CD4-positive, alpha-beta T cell (primary cell): ENCODE results near the gene POU1F1. TPM values are rescaled to one million over a fixed set of nuclear protein-coding genes. Genes with fewer than 3 reads are reported as not detected.

Experiments used
- ATAC-seq: fragments of 200-7000 bp; cut with Tn5 transposase; one replicate; pipeline ENCODE4 v1.10.0; 2022; ENCODE audit warnings: mild to moderate bottlenecking; ENCODE audit not compliant: poor library complexity
- CTCF ChIA-PET: fragments of 350-600 bp; sonication (Branson Sonifier 250); formaldehyde crosslinking; loops from one replicate; lab custom pipeline; 2021; ENCODE audit warnings: antibody characterized with exemption, inconsistent platforms; lab: Charles Lee
- POLR2A ChIA-PET: fragments of 350-600 bp; sonication (Branson Sonifier 250); formaldehyde crosslinking; loops from one replicate; lab custom pipeline; 2021; ENCODE audit warnings: antibody characterized with exemption, inconsistent platforms; lab: Charles Lee
- DNase-seq, 14 experiments: peaks; one replicate each; pipeline ENCODE4 v3.0.0-alpha.2; 2013 to 2020; ENCODE audit warnings: mixed read lengths in 2 of 14
- H3K27ac ChIP-seq, 2 donors: one replicate each; pipeline versions ENCODE4 v1.5.1 to v1.7.0; 2013; ENCODE audit warnings: low read length in 2 of 2, low read depth in 1 of 2, mild to moderate bottlenecking in 1 of 2
- H3K27me3 ChIP-seq, 2 experiments: 1 replicate in 1 of 2; 2 replicates in 1 of 2; pipeline versions ENCODE4 v1.6.1 to v1.7.0; 2013; ENCODE audit warnings: low read length in 2 of 2, control low read depth in 1 of 2, mild to moderate bottlenecking in 1 of 2, moderate library complexity in 1 of 2; ENCODE audit not compliant: insufficient read depth in 2 of 2, control insufficient read depth in 1 of 2
- H3K36me3 ChIP-seq: one replicate; pipeline ENCODE4 v1.6.1; 2013; ENCODE audit warnings: low read length, control low read depth; ENCODE audit not compliant: insufficient read depth
- H3K4me1 ChIP-seq: one replicate; pipeline ENCODE4 v1.6.1; 2013; ENCODE audit warnings: low read length, control low read depth; ENCODE audit not compliant: insufficient read depth
- H3K4me3 ChIP-seq: one replicate; pipeline ENCODE4 v1.5.1; 2013; ENCODE audit warnings: mild to moderate bottlenecking, low read length, moderate library complexity
- H3K9me3 ChIP-seq, 2 experiments: 1 replicate in 1 of 2; 2 replicates in 1 of 2; pipeline versions ENCODE4 v1.6.1 to v1.7.0; 2013; ENCODE audit warnings: low read length in 2 of 2, mild to moderate bottlenecking in 2 of 2, control low read depth in 1 of 2, moderate library complexity in 1 of 2; ENCODE audit not compliant: control insufficient read depth in 1 of 2, insufficient read depth in 1 of 2
- H3K27ac Mint-ChIP-seq: one replicate; pipeline ENCODE4 v1.8.0; 2020; ENCODE audit warnings: mixed read lengths
- H3K27me3 Mint-ChIP-seq: one replicate; pipeline ENCODE4 v1.8.0; 2021; ENCODE audit warnings: mixed read lengths
- H3K36me3 Mint-ChIP-seq: one replicate; pipeline ENCODE4 v1.8.0; 2021; ENCODE audit warnings: low read depth, mixed read lengths
- H3K4me1 Mint-ChIP-seq: one replicate; pipeline ENCODE4 v1.8.0; 2021; ENCODE audit warnings: low read depth, mixed read lengths
- H3K4me3 Mint-ChIP-seq: one replicate; pipeline ENCODE4 v1.8.0; 2020; ENCODE audit warnings: mild to moderate bottlenecking, mixed read lengths
- H3K9me3 Mint-ChIP-seq: one replicate; pipeline ENCODE4 v1.8.0; 2020; ENCODE audit warnings: mixed read lengths
- intact Hi-C, 2 experiments: fragments of 100-400 bp; cut with DNase I in 1 of 2; cut with micrococcal nuclease in 1 of 2; formaldehyde crosslinking; loops; one replicate each; pipeline versions ENCODE4 v1.15.1 to v1.9.0; 2023 to 2025; cut with DNase I, micrococcal nuclease
- total RNA-seq, 174 experiments: library from RNA in 2 of 174; stranded (reverse) in 2 of 174; gene quantifications; one replicate each; pipeline ENCODE4 v1.2.3 and lab custom pipeline; 2021 to 2026
- TF ChIP-seq, protein P1 (sequence below): fragments of 200-600 bp; IDR thresholded peaks from one replicate; pipeline ENCODE4 v1.8.0; 2022; ENCODE audit warnings: antibody characterized with exemption, mild to moderate bottlenecking

The POU1F1 gene
- total RNA-seq, 2 experiments from 2014 or later = not detected

DNA sequence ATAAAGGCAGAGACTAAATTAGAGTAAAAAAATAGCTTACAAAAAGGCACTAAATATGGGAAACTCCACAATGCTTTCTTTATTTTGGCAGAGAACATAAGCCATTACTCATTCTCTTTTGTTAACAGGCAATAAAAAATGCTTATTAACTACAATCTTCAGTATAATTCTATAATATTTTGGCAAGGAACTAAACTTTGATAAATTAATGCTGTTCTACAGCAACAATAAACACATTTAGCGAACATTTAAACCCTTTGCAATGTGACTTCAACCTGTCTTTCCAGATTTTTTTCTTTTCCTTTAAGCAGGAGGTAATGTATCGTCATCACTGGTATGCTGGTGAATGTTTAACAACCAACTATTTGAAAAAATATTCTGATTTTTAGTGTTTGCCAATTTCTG is 42.2 kb upstream of the POU1F1 start:
- TF ChIP-seq, protein P1, sequence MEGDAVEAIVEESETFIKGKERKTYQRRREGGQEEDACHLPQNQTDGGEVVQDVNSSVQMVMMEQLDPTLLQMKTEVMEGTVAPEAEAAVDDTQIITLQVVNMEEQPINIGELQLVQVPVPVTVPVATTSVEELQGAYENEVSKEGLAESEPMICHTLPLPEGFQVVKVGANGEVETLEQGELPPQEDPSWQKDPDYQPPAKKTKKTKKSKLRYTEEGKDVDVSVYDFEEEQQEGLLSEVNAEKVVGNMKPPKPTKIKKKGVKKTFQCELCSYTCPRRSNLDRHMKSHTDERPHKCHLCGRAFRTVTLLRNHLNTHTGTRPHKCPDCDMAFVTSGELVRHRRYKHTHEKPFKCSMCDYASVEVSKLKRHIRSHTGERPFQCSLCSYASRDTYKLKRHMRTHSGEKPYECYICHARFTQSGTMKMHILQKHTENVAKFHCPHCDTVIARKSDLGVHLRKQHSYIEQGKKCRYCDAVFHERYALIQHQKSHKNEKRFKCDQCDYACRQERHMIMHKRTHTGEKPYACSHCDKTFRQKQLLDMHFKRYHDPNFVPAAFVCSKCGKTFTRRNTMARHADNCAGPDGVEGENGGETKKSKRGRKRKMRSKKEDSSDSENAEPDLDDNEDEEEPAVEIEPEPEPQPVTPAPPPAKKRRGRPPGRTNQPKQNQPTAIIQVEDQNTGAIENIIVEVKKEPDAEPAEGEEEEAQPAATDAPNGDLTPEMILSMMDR = no peak
- ATAC-seq (no peak), DNase-seq (no peak)
- no peak overlapping the region for H3K27ac Mint-ChIP-seq
- Histone ChIP-seq H3K27me3 (no peaks in the 10 kb centered on the region), H3K4me1 (no peaks in the 10 kb centered on the region), H3K9me3 (no peaks in the 10 kb centered on the region), H3K27ac (no peak overlapping the region), H3K36me3 (no peaks in the 10 kb centered on the region), H3K4me3 (no peak overlapping the region)
- H3K4me1 Mint-ChIP-seq = no peaks in the 10 kb centered on the region
- POLR2A ChIA-PET = no interaction called here
- no peaks in the 10 kb centered on the region for H3K9me3 Mint-ChIP-seq
- H3K4me3 Mint-ChIP-seq = no peak overlapping the region
- intact Hi-C loops = no loop called here
- CTCF ChIA-PET = interaction anchor here (1.1 kb wide), 1 partner anchor 32 kb away, joined by 3 read pairs; no protein-coding TSS in a partner anchor
- no peaks in the 10 kb centered on the region for H3K36me3 Mint-ChIP-seq
- H3K27me3 Mint-ChIP-seq = peaks cover 50% of the 10 kb centered on the region

DNA sequence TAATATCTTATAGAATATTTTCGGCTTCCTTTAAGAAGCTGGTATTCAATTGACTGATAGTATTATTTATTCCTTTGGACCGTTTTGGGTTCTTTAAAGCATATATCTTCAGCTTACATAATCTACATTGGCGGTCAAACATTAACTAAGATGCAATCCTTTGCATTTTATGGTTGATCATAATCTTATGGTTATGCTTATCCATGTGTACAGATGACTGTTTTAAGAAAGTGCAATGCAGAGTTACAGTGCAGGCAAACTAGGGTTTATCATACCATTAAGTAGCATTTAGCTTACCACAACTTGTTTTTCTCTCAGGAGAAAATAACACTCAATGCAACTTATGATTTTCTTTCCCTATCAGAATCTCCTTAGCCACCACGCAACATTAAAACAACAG is 41.4 kb upstream of the POU1F1 start:
- Mint-ChIP-seq H3K27me3 (peaks cover 45% of the 10 kb centered on the region), H3K27ac (no peak overlapping the region), H3K4me1 (no peaks in the 10 kb centered on the region), H3K4me3 (no peak overlapping the region), H3K9me3 (no peaks in the 10 kb centered on the region), H3K36me3 (no peaks in the 10 kb centered on the region)
- H3K36me3 ChIP-seq = no peaks in the 10 kb centered on the region
- DNase-seq (no peak), ATAC-seq (no peak)
- no peak overlapping the region for H3K4me3 ChIP-seq
- no peaks in the 10 kb centered on the region for H3K4me1 ChIP-seq
- ChIA-PET POLR2A (no interaction called here), CTCF (interaction anchor here (1.1 kb wide), 1 partner anchor 33 kb away, joined by 3 read pairs; no protein-coding TSS in a partner anchor)
- H3K27ac ChIP-seq = no peak overlapping the region
- H3K27me3 ChIP-seq = no peaks in the 10 kb centered on the region
- intact Hi-C loops = no loop called here
- H3K9me3 ChIP-seq = no peaks in the 10 kb centered on the region
- TF ChIP-seq, protein P1 = no peak

DNA sequence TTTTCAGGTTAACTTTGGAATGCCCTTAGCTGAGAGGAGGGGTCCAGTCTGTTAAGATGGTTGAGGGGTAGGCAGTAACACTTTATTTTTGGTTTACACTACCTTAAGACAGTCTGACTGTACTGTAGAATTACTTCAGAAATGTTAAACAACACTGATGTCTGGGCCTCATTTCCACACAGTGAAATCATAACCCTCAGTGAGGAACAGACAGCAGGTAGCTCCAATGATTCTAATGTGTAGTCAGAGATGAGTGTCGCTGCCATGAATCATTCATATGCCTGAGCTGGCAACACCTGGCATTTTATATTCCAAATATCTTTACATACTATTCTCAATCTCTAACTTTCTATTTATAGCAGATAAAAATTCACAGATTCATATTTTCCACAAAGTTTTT is 37.3 kb upstream of the POU1F1 start:
- H3K4me1 Mint-ChIP-seq = no peaks in the 10 kb centered on the region
- no peak overlapping the region for H3K4me3 ChIP-seq
- H3K36me3 ChIP-seq = no peaks in the 10 kb centered on the region
- no peak overlapping the region for H3K27ac Mint-ChIP-seq
- no peaks in the 10 kb centered on the region for H3K9me3 Mint-ChIP-seq
- no peaks in the 10 kb centered on the region for H3K36me3 Mint-ChIP-seq
- H3K27me3 ChIP-seq = no peaks in the 10 kb centered on the region
- H3K27me3 Mint-ChIP-seq = peaks cover 10% of the 10 kb centered on the region
- POLR2A ChIA-PET = no interaction called here
- no peak overlapping the region for H3K27ac ChIP-seq
- intact Hi-C loops = no loop called here
- no peaks in the 10 kb centered on the region for H3K9me3 ChIP-seq
- H3K4me1 ChIP-seq = no peaks in the 10 kb centered on the region
- DNase-seq (no peak), ATAC-seq (no peak)
- H3K4me3 Mint-ChIP-seq = no peak overlapping the region
- CTCF ChIA-PET = no interaction called here
- TF ChIP-seq, protein P1 = no peak
